ENCODE results near the gene PDAP1.
A peak's percentile ranks its signal among the peaks of the same experiment; 100 is the strongest.

DNA sequence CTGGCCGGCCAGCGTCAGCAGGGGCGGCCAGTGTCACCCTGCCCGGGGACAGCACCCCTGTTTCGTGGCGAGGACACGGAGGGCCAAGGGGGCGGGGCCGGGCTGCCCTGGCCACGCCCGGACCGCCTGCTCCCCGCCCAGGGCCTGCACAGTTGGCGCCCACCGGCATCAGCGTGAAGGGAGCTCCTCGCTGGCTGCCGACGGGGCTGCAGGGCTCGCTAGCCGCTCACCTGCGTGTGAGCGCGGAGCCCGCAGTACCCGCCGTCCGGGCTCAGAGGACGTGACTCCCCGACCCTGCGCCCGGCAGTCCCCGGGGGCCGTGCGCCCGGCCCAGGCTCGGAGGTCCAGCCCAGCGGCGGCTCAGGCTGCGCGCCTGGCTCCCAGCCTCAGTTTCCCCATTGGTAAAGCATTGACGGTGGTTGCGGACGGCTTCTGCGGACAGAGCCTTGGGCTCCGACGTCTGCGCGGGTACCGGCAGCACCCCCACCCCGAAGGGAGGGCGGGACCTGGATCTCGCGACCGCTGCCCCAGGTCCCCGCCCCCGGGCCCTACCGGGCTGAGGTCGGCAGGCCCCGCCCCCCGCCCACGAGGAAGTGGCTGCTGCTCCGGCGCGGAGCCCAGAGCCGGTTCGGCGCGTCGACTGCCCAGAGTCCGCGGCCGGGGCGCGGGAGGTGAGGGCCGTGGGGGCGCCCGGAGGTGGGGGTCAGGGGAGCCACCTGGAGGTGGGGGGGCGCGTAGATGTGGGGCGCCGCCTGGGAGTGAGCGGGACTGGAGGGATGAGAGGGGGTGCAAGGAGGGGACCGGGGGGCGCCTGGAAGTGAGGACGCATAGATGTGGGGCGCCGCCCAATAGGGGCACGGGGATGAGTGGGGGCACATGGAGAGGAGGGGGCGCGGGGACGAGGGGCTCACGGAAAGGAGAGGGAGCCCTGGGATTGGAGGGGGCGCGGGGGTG lies 34.0 kb downstream of the PDAP1 start, which contains the start of gene ARPC1B:
- peak; percentile 59; the same call in 1 of the 2 replicates for TF ChIP-seq POLR2AphosphoS5 (IDR thresholded peaks at IDR 0.05; ENCODE audit: borderline replicate concordance, low read depth, low read length)
- TF ChIP-seq EZH2 (IDR thresholded peaks at IDR 0.05): no peak
- no peak for TF ChIP-seq FOXP2 (optimal IDR thresholded peaks at IDR 0.05; ENCODE audit: control extremely low read depth, extremely low read length, insufficient read depth)
